Naive B cell (primary cell): ENCODE data around the gene IGF2BP1. TPM values are rescaled to one million over a fixed set of nuclear protein-coding genes. Genes with fewer than 3 reads are reported as not detected.
A peak's percentile ranks its signal among the peaks of the same experiment; 100 is the strongest.
"Not testable (repeated sequence)": the region's sequence is repeated elsewhere in the genome, so short reads cannot be mapped to it uniquely, and the experiment has no call there.

Experiments used
- ATAC-seq, 2 donors: fragments of 150-1000 bp; cut with Tn5 transposase; 2 replicates each; pipeline ENCODE4 v1.10.0; 2021; ENCODE audit warnings: low read depth in 2 of 2, mild to moderate bottlenecking in 2 of 2, moderate library complexity in 2 of 2
- DNase-seq: peaks from one replicate; pipeline ENCODE4 v3.0.0; 2022
- H3K27ac Mint-ChIP-seq, 6 donors: one replicate each; pipeline ENCODE4 v1.8.0; 2020 to 2022; ENCODE audit warnings: mild to moderate bottlenecking in 6 of 6, mixed read lengths in 6 of 6, moderate library complexity in 5 of 6, inconsistent platforms in 2 of 6
- H3K27me3 Mint-ChIP-seq, 3 donors: one replicate each; pipeline ENCODE4 v1.8.0; 2021 to 2022; ENCODE audit warnings: mixed read lengths in 3 of 3, mild to moderate bottlenecking in 1 of 3
- H3K36me3 Mint-ChIP-seq, 2 donors: one replicate each; pipeline ENCODE4 v1.8.0; 2020 to 2022; ENCODE audit warnings: mixed read lengths in 2 of 2, inconsistent platforms in 1 of 2, mild to moderate bottlenecking in 1 of 2
- H3K4me1 Mint-ChIP-seq, 3 donors: one replicate each; pipeline ENCODE4 v1.8.0; 2020 to 2022; ENCODE audit warnings: mixed read lengths in 3 of 3, inconsistent platforms in 1 of 3, mild to moderate bottlenecking in 1 of 3, moderate library complexity in 1 of 3
- H3K4me3 Mint-ChIP-seq, 8 donors: one replicate each; pipeline ENCODE4 v1.8.0; 2020 to 2022; ENCODE audit warnings: mild to moderate bottlenecking in 8 of 8, mixed read lengths in 8 of 8, moderate library complexity in 8 of 8, inconsistent platforms in 2 of 8
- H3K9me3 Mint-ChIP-seq, 7 donors: one replicate each; pipeline ENCODE4 v1.8.0; 2020 to 2022; ENCODE audit warnings: mixed read lengths in 7 of 7, mild to moderate bottlenecking in 5 of 7, inconsistent platforms in 2 of 7, moderate library complexity in 1 of 7
- polyA plus RNA-seq, 6 donors: library from polyadenylated mRNA; unstranded; fragments of 300-500 nt; fragmentation: Illumina TruSeq; gene quantifications; one replicate each; pipeline ENCODE4 v1.2.3, GENCODE V29; 2021; ENCODE audit warnings: low read depth in 6 of 6

Gene IGF2BP1
- polyA plus RNA-seq, 6 donors from 2014 or later = not detected

DNA sequence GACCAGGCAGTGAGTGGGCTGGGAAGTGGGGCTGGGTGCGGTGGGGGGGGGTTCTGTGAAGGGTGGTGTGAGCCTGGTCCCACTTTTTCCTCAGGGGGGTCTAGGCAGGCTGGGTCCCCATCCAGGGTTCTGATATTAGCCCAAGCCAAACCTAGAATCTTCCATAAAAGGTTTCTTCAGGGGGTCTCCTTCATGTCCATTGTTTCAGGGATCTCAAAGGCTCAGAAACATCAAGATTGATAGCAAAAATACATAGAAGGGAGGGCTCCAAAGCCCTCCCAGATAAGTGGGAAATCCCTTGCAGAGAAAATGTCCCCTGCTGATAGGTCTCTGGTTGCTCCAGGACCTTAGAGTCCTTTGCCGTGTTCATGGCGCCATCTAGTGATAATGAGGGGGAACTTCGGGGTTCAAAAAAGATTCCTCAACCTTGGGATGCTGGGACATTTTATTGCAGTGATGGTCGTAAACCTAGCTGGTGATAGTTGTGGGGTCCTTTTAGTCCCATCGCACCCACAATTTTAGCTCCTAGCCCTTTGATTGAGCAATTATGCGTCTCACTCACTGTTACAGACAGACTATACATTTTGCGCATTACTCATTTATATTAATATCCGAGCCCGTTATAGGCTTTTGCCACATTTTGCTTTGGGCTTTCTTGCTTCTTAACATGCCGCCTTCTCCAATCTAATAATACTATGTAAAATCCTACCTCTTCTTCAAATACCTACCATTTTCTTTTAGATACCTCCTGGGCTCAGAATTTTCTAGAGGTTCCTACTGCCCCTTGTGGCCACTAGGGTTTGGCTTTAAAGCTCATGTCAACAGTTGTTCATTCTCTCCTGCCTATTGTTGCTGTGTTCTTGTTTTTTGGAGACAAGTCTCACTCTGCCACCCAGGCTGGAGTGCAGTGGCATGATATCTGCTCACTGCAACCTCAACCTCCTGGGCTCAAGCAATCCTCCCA, 35.1 kb downstream of the IGF2BP1 start:
- no peak overlapping the region for H3K4me3 Mint-ChIP-seq

DNA sequence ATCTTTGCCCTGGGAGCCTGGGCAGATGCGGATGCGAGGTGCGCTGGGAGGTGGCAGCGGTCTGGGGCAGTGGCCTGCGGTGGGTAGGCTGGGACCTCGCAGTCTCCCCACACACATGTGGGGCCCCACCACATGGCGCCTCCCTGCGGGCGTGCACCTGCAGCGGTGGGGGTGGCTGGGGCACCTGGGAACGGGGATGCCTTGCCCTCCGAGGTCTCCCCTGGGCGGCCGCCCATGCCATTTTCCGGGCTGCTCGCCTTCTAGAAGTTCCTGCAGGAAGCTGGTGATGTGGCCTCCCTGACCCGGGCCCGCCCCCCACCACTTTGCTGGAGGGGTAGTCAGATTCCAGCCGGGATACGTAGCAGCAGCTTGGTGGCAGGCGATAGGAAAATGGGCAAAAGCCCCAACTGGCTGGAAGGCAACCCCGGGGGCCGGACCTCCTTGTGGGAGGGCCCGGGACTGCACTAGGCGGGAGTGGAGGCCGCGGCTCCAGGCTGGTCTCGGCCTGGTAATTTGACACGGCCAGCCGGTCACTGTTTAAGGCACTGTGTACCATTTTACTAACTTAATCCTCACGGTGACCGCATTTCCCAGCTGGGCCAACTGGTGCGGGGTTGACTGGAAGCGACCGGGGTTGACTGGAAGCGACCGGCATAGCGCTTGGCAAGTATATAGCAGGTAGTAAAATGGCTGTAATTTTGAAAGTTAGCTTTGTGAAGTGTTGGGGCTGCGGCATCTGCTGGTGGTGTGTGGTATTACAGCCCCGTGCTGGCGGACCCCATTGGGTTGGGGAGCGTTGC, 38.5 kb downstream of the IGF2BP1 start:
- ATAC-seq = no peak
- no peak for DNase-seq
- Mint-ChIP-seq H3K27ac (no peak overlapping the region), H3K4me1 (peaks cover 3 to 8% (median 7%) of the 10 kb centered on the region in 3 donors), H3K27me3 (peaks cover 7 to 31% (median 23%) of the 10 kb centered on the region in 3 donors), H3K4me3 (no peak overlapping the region), H3K9me3 (peaks cover 0 to 3% (median 0%) of the 10 kb centered on the region in 7 donors), H3K36me3 (no peaks in the 10 kb centered on the region)

More for the DNA sequence above, 35.1 kb downstream of the IGF2BP1 start:
- peak; percentile 74 to 78 for ATAC-seq
- Mint-ChIP-seq H3K27ac (peak overlapping the region in 2 of 6 donors; percentile 34 to 62), H3K36me3 (no peaks in the 10 kb centered on the region), H3K9me3 (peaks cover 0 to 3% (median 0%) of the 10 kb centered on the region in 7 donors), H3K27me3 (peaks cover under 1 to 24% (median 19%) of the 10 kb centered on the region in 3 donors), H3K4me1 (peaks cover 3 to 8% (median 7%) of the 10 kb centered on the region in 3 donors)
- DNase-seq = peak; percentile 48

DNA sequence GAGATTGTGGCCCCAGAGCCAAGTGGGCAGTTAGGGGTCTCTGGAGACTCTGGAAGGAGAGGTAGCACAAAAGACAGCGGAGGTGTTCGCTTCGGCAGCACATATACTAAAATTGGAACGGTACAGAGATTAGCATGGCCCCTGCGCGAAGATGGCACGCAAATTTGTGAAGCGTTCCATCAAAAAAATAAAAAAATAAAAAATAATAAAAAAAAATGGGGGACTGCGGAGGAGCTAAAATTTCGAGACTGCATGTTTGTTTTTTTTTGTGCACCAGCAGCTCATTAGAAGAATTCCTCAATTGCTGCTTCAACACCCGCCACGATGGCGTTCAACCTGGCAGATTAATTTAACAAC, 39.1 kb downstream of the IGF2BP1 start:
- Mint-ChIP-seq H3K9me3 (peaks cover 0 to 3% (median 0%) of the 10 kb centered on the region in 7 donors), H3K27me3 (peaks cover 8 to 29% (median 25%) of the 10 kb centered on the region in 3 donors), H3K4me3 (no peak overlapping the region), H3K27ac (no peak overlapping the region), H3K4me1 (peaks cover 3 to 8% (median 7%) of the 10 kb centered on the region in 3 donors), H3K36me3 (no peaks in the 10 kb centered on the region)
- ATAC-seq (no peak), DNase-seq (no peak)

DNA sequence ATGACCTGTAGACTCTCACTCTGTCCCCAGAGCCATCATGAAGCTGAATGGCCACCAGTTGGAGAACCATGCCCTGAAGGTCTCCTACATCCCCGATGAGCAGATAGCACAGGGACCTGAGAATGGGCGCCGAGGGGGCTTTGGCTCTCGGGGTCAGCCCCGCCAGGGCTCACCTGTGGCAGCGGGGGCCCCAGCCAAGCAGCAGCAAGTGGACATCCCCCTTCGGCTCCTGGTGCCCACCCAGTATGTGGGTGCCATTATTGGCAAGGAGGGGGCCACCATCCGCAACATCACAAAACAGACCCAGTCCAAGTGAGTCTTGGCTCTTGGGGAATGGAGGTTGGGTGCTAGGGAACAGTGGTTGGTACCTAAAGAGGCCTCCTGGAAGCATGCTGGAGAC, 41.0 kb downstream of the IGF2BP1 start:
- no peaks in the 10 kb centered on the region for H3K4me1 Mint-ChIP-seq
- peaks cover 0 to 3% (median 0%) of the 10 kb centered on the region in 7 donors for H3K9me3 Mint-ChIP-seq
- H3K27me3 Mint-ChIP-seq = peaks cover 13 to 26% (median 16%) of the 10 kb centered on the region in 3 donors
- H3K36me3 Mint-ChIP-seq = no peaks in the 10 kb centered on the region
- ATAC-seq (no peak), DNase-seq (no peak)
- H3K27ac Mint-ChIP-seq = no peak overlapping the region
- no peak overlapping the region for H3K4me3 Mint-ChIP-seq

DNA sequence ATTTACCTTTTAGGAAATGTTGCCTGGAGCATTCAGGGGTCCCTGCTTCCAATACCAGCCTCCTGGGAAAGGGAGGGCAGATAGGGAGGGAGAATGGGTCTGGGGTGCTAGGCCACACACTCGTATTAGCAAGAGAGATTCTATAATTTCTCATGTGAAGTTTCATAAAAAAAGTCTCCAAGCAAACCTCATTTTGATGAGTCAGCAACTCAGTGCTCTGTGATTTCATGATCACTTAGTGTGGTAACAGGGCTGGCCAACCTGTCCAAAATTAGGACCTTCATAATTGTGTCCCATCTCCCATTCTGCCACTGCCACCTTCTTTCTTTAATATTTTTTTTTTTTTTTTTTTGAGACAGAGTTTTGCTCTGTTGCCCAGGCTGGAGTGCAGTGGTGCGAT, 41.4 kb downstream of the IGF2BP1 start:
- ATAC-seq (no peak), DNase-seq (no peak)
- H3K4me3 Mint-ChIP-seq = no peak overlapping the region
- peaks cover 0 to 3% (median 0%) of the 10 kb centered on the region in 7 donors for H3K9me3 Mint-ChIP-seq
- peaks cover 16 to 30% (median 17%) of the 10 kb centered on the region in 3 donors for H3K27me3 Mint-ChIP-seq
- no peaks in the 10 kb centered on the region for H3K36me3 Mint-ChIP-seq
- no peak overlapping the region for H3K27ac Mint-ChIP-seq
- no peaks in the 10 kb centered on the region for H3K4me1 Mint-ChIP-seq

DNA sequence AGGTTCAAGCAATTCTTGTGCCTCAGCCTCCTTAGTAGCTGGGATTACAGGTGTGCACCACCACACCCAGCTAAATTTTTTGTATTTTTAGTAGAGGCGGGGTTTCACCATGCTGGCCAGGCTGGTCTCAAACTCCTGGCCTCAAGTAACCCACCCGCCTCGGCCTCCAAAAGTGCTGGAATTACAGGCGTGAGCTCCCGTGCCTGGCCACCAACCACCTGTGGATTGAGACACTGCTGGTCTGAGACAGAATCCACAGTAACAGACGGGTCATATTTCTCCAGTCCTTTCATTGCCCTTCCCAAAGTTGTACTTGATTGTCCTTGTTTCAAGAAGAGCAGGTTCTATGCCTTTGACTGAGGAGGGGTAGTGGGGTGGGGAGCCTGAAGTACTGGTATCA, 42.3 kb downstream of the IGF2BP1 start:
- H3K4me1 Mint-ChIP-seq, H3K4me3 Mint-ChIP-seq, H3K36me3 Mint-ChIP-seq, ATAC-seq, H3K9me3 Mint-ChIP-seq, DNase-seq, H3K27ac Mint-ChIP-seq: not testable (repeated sequence)
- H3K27me3 Mint-ChIP-seq = peaks cover 23 to 33% (median 27%) of the 10 kb centered on the region in 3 donors

DNA sequence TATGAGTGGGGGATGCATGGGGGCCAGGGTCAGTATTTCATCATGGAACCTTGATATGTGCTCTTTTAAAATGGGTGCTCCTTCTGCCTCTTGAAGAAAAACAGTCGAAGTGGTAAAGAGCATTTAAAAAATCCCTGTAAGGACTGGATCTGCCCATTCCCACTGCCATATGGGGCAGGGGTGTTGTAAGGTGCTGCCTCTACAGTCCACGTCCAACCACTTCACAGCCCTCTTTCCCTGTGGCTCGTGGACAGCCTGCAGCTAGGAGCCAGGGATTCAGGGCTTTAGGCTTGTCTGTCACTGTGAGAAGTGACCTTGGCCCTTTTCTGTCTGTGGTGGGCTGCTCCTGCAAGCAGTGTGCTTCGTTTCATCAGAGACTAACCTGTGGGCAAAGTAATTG, 44.3 kb downstream of the IGF2BP1 start:
- no peaks in the 10 kb centered on the region for H3K9me3 Mint-ChIP-seq
- DNase-seq (no peak), ATAC-seq (no peak)
- H3K27ac Mint-ChIP-seq = no peak overlapping the region
- H3K36me3 Mint-ChIP-seq = no peaks in the 10 kb centered on the region
- H3K4me3 Mint-ChIP-seq = no peak overlapping the region
- peaks cover 30 to 51% (median 38%) of the 10 kb centered on the region in 3 donors for H3K27me3 Mint-ChIP-seq
- no peaks in the 10 kb centered on the region for H3K4me1 Mint-ChIP-seq

DNA sequence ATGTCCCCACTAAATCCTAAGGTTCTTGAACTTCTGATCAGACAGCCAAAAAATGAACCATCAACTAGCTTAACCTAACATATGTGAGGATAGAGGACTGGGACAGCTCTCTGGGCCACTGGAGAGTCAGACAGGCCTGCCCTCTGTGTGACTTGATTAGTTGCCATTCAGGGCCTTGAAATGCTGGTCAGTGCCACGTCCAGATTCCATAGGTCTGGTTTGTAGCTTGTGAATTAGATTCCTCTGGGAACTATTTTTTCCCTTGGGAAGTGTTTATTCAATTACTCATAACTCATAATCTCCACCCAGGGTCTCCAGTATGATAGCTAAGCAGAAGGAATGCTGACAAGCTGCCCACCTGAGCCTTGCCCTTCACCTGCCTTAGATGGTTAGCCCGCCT, 48.2 kb downstream of the IGF2BP1 start:
- Mint-ChIP-seq H3K27me3 (peaks cover 28 to 56% (median 46%) of the 10 kb centered on the region in 3 donors), H3K9me3 (no peaks in the 10 kb centered on the region), H3K27ac (no peak overlapping the region), H3K36me3 (no peaks in the 10 kb centered on the region), H3K4me3 (no peak overlapping the region), H3K4me1 (peaks cover 0 to 2% (median 0%) of the 10 kb centered on the region in 3 donors)
- no peak for DNase-seq
- ATAC-seq = no peak

DNA sequence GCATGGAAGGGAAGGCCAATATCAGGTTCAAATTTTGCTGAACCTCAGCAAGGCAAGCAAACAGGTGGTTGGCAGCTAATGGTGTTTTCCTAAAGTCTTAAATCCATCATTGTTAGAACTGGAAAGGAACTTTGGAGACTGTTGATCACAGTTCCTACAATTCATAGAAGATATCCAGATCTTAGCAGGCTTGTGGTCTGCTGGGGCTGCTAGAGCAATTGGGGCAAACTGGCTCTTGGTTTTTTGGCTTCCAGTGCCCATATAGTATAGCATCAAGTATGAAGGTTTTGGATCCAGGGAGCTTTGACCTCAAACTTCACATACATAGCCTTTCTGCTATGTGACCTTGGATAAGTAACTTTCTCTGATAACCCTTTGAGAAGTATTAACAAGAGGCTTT, 49.7 kb downstream of the IGF2BP1 start:
- H3K9me3 Mint-ChIP-seq = no peaks in the 10 kb centered on the region
- no peak for ATAC-seq
- H3K27me3 Mint-ChIP-seq = peaks cover 23 to 53% (median 42%) of the 10 kb centered on the region in 3 donors
- H3K4me3 Mint-ChIP-seq = peak overlapping the region in 1 of 8 donors; percentile 3
- DNase-seq = no peak
- peaks cover 0 to 2% (median 0%) of the 10 kb centered on the region in 3 donors for H3K4me1 Mint-ChIP-seq
- no peaks in the 10 kb centered on the region for H3K36me3 Mint-ChIP-seq
- H3K27ac Mint-ChIP-seq = no peak overlapping the region

DNA sequence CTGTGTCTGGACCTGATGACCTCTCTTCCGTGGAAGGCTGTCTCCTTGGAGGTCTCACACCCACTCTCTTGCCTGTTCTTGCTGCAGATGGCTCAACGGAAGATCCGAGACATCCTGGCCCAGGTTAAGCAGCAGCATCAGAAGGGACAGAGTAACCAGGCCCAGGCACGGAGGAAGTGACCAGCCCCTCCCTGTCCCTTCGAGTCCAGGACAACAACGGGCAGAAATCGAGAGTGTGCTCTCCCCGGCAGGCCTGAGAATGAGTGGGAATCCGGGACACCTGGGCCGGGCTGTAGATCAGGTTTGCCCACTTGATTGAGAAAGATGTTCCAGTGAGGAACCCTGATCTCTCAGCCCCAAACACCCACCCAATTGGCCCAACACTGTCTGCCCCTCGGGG, 52.1 kb downstream of the IGF2BP1 start:
- H3K4me3 Mint-ChIP-seq = no peak overlapping the region
- peaks cover 25 to 55% (median 26%) of the 10 kb centered on the region in 3 donors for H3K27me3 Mint-ChIP-seq
- H3K36me3 Mint-ChIP-seq = no peaks in the 10 kb centered on the region

DNA sequence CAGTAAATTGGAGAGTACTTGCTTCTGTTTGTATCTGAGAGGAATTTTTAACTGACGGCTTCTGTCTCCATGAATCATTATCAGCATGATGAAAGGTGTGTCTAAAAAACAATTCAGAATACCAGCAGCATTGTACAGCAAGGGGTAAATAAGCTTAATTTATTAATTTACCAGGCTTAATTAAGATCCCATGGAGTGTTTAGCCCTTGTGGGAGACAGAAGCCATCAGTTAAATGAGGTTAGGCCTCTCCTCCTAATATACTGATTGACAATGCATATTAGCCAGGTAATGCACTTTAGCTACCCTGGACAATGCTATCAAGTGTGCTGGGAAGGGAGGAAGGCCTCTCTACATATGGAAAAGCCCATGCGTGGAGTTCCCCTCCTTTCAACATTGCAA, 53.4 kb downstream of the IGF2BP1 start:
- ATAC-seq (no peak), DNase-seq (no peak)
- Mint-ChIP-seq H3K4me1 (peaks cover 0 to 2% (median 0%) of the 10 kb centered on the region in 3 donors), H3K4me3 (no peak overlapping the region), H3K27ac (no peak overlapping the region), H3K36me3 (no peaks in the 10 kb centered on the region), H3K9me3 (no peaks in the 10 kb centered on the region), H3K27me3 (peaks cover 21 to 47% (median 25%) of the 10 kb centered on the region in 3 donors)

More for the DNA sequence above, 52.1 kb downstream of the IGF2BP1 start:
- Mint-ChIP-seq H3K4me1 (peaks cover 0 to 2% (median 0%) of the 10 kb centered on the region in 3 donors), H3K9me3 (no peaks in the 10 kb centered on the region), H3K27ac (no peak overlapping the region)
- ATAC-seq (no peak), DNase-seq (no peak)

DNA sequence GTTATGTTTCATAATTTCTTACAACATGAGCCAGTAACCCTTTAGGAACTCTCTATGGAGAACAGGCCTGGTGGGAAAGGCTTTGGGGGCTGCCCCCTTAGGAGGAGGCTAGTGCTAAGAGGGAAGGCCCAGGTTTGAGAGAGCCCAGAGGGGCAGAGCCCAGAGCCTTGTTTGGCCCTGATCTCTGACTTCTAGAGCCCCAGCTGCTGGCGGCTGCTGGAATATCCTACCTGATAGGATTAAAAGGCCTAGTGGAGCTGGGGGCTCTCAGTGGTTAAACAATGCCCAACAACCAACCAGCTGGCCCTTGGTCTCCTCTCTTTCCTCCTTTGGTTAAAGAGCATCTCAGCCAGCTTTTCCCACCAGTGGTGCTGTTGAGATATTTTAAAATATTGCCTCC, 54.1 kb downstream of the IGF2BP1 start:
- H3K4me1 Mint-ChIP-seq = peaks cover 0 to 2% (median 0%) of the 10 kb centered on the region in 3 donors
- H3K27me3 Mint-ChIP-seq = peaks cover 15 to 41% (median 22%) of the 10 kb centered on the region in 3 donors
- no peak overlapping the region for H3K4me3 Mint-ChIP-seq
- no peak for DNase-seq
- H3K27ac Mint-ChIP-seq = no peak overlapping the region
- H3K9me3 Mint-ChIP-seq = no peaks in the 10 kb centered on the region
- no peak for ATAC-seq
- no peaks in the 10 kb centered on the region for H3K36me3 Mint-ChIP-seq

DNA sequence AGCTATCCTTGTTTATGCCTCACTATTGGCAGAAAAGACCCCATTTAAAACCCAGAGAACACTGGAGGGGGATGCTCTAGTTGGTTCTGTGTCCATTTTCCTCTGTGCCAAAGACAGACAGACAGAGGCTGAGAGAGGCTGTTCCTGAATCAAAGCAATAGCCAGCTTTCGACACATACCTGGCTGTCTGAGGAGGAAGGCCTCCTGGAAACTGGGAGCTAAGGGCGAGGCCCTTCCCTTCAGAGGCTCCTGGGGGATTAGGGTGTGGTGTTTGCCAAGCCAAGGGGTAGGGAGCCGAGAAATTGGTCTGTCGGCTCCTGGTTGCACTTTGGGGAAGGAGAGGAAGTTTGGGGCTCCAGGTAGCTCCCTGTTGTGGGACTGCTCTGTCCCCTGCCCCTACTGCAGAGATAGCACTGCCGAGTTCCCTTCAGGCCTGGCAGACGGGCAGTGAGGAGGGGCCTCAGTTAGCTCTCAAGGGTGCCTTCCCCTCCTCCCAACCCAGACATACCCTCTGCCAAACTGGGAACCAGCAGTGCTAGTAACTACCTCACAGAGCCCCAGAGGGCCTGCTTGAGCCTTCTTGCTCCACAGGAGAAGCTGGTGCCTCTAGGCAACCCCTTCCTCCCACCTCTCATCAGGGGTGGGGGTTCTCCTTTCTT, 56.1 kb downstream of the IGF2BP1 start:
- Mint-ChIP-seq H3K27ac (no peak overlapping the region), H3K36me3 (no peaks in the 10 kb centered on the region), H3K4me3 (no peak overlapping the region), H3K9me3 (no peaks in the 10 kb centered on the region), H3K4me1 (no peaks in the 10 kb centered on the region), H3K27me3 (peaks cover 15 to 40% (median 21%) of the 10 kb centered on the region in 3 donors)
- DNase-seq = no peak
- ATAC-seq = no peak
